Caco-2 (cell line): ENCODE results near the gene ZNF630. TPM values are rescaled to one million over a fixed set of nuclear protein-coding genes. Genes with fewer than 3 reads are reported as not detected.

Experiments
- BruUV-seq: library from RNA; stranded (reverse); fragments of 400-500 nt; replicated peaks from 2 replicates; lab custom pipeline; 2021; lab: Mats Ljungman, UMichigan
- CTCF ChIA-PET: fragments of 300-600 bp; sonication (Branson Sonifier 250); formaldehyde crosslinking; loops from one replicate; lab custom pipeline; 2022; ENCODE audit warnings: antibody characterized with exemption; lab: Charles Lee
- POLR2A ChIA-PET: fragments of 300-600 bp; sonication (Branson Sonifier 250); formaldehyde crosslinking; loops from one replicate; lab custom pipeline; 2022; ENCODE audit warnings: antibody characterized with exemption; lab: Charles Lee
- DNase-seq, 2 experiments: peaks; one replicate each; pipeline versions ENCODE4 v3.0.0 to v3.0.0-alpha.2; 2020 to 2022
- H3K27me3 ChIP-seq: replicated peaks from 2 replicates; pipeline ENCODE4 v1.6.0; 2011; ENCODE audit warnings: low read length; ENCODE audit not compliant: control insufficient read depth, insufficient read depth
- H3K36me3 ChIP-seq: 2 replicates; pipeline ENCODE4 v1.5.1; 2011; ENCODE audit warnings: low read length; ENCODE audit not compliant: control insufficient read depth, insufficient read depth
- H3K4me1 ChIP-seq: fragments of 250-450 bp; sonication (Bioruptor Pico); 2 replicates; pipeline ENCODE4 v1.5.1; 2020; ENCODE audit warnings: mild to moderate bottlenecking
- H3K4me3 ChIP-seq: 2 replicates; pipeline ENCODE4 v1.5.1; 2011; ENCODE audit warnings: low read depth, mild to moderate bottlenecking, control low read depth, low read length
- H3K9me3 ChIP-seq: fragments of 250-450 bp; sonication (Bioruptor Pico); 2 replicates; pipeline ENCODE4 v1.5.1; 2020; ENCODE audit warnings: mild to moderate bottlenecking, moderate library complexity
- H3K27ac Mint-ChIP-seq: one replicate; pipeline ENCODE4 v1.8.0; 2022; ENCODE audit warnings: mixed read lengths; ENCODE audit not compliant: unreplicated experiment
- H3K27me3 Mint-ChIP-seq: one replicate; pipeline ENCODE4 v1.8.0; 2022; ENCODE audit warnings: mixed read lengths; ENCODE audit not compliant: insufficient read depth, unreplicated experiment
- H3K36me3 Mint-ChIP-seq: one replicate; pipeline ENCODE4 v1.8.0; 2022; ENCODE audit warnings: mild to moderate bottlenecking, mixed read lengths; ENCODE audit not compliant: insufficient read depth, unreplicated experiment
- H3K4me1 Mint-ChIP-seq: one replicate; pipeline ENCODE4 v1.8.0; 2022; ENCODE audit warnings: low read depth, mixed read lengths; ENCODE audit not compliant: unreplicated experiment
- H3K4me3 Mint-ChIP-seq: one replicate; pipeline ENCODE4 v1.8.0; 2022; ENCODE audit warnings: mild to moderate bottlenecking, moderate library complexity, mixed read lengths; ENCODE audit not compliant: unreplicated experiment
- H3K9me3 Mint-ChIP-seq: one replicate; pipeline ENCODE4 v1.8.0; 2022; ENCODE audit warnings: mixed read lengths; ENCODE audit not compliant: unreplicated experiment
- CTCF ChIP-seq, 2 experiments: fragments of 200-600 bp in 1 of 2; IDR thresholded peaks; 1 replicate in 1 of 2; 2 replicates in 1 of 2; pipeline versions ENCODE4 v1.5.1 to v1.8.0; 2011 to 2022; ENCODE audit warnings: antibody characterized with exemption in 1 of 2, control low read depth in 1 of 2, inconsistent platforms in 1 of 2, low read depth in 1 of 2, low read length in 1 of 2, mild to moderate bottlenecking in 1 of 2, moderate library complexity in 1 of 2; ENCODE audit not compliant: insufficient read depth in 1 of 2, severe bottlenecking in 1 of 2, unreplicated experiment in 1 of 2
- intact Hi-C: fragments of 100-400 bp; cut with micrococcal nuclease; formaldehyde crosslinking; loops from one replicate; pipeline ENCODE4 v1.10.0; 2022; ENCODE audit not compliant: unreplicated experiment
- total RNA-seq: library from RNA; stranded (reverse); gene quantifications from 2 replicates; pipeline ENCODE4 v1.2.3, GENCODE V29; 2022

Gene ZNF630
- total RNA-seq, 1 experiment from 2014 or later: 2.7 TPM

- Histone ChIP-seq H3K27me3 (no peaks in the 10 kb centered on the region), H3K36me3 (no peaks in the 10 kb centered on the region), H3K4me3 (no peak overlapping the region), H3K4me1 (no peaks in the 10 kb centered on the region), H3K9me3 (no peaks in the 10 kb centered on the region)
- Mint-ChIP-seq H3K36me3 (peaks cover 6% of the 10 kb centered on the region), H3K4me3 (no peak overlapping the region), H3K27ac (no peak overlapping the region), H3K4me1 (no peaks in the 10 kb centered on the region), H3K27me3 (no peaks in the 10 kb centered on the region), H3K9me3 (no peaks in the 10 kb centered on the region)
- CTCF ChIA-PET: no interaction called here
- TF ChIP-seq CTCF (IDR thresholded peaks at IDR 0.05; ENCODE audit: insufficient read depth in 1 of 2, low read depth in 1 of 2, low read length in 1 of 2, severe bottlenecking in 1 of 2, unreplicated experiment in 1 of 2): no peak
- BruUV-seq: no TSS peak
- POLR2A ChIA-PET: no interaction called here
- intact Hi-C loops: no loop called here
- DNase-seq: no peak
Observed at GRCh38 chrX:48064261-48064660, 7.2 kb downstream of the ZNF630 start.

- BruUV-seq: no TSS peak
- H3K9me3 ChIP-seq: no peaks in the 10 kb centered on the region
- H3K9me3 Mint-ChIP-seq: no peaks in the 10 kb centered on the region
Observed at GRCh38 chrX:48059296-48059639, 12.2 kb downstream of the ZNF630 start.

GRCh38 chrX:48058621-48059295, 12.7 kb downstream of the ZNF630 start:
- no peak for DNase-seq
- ChIA-PET POLR2A (no interaction called here), CTCF (no interaction called here)
- no peak overlapping the region for H3K4me3 ChIP-seq
- H3K9me3 Mint-ChIP-seq: no peaks in the 10 kb centered on the region
- no peaks in the 10 kb centered on the region for H3K4me1 ChIP-seq
- H3K27me3 ChIP-seq: no peaks in the 10 kb centered on the region
- no peak overlapping the region for H3K4me3 Mint-ChIP-seq
- TF ChIP-seq CTCF (IDR thresholded peaks at IDR 0.05; ENCODE audit: insufficient read depth in 1 of 2, low read depth in 1 of 2, low read length in 1 of 2, severe bottlenecking in 1 of 2, unreplicated experiment in 1 of 2): no peak
- no peaks in the 10 kb centered on the region for H3K36me3 ChIP-seq
- H3K4me1 Mint-ChIP-seq: no peaks in the 10 kb centered on the region
- no peaks in the 10 kb centered on the region for H3K27me3 Mint-ChIP-seq
- intact Hi-C loops: no loop called here
- no peaks in the 10 kb centered on the region for H3K9me3 ChIP-seq
- BruUV-seq: no TSS peak
- no peaks in the 10 kb centered on the region for H3K36me3 Mint-ChIP-seq
- H3K27ac Mint-ChIP-seq: no peak overlapping the region

More at GRCh38 chrX:48059296-48059639, 12.2 kb downstream of the ZNF630 start:
- CTCF ChIA-PET: interaction anchor here (0.5 kb wide), 1 partner anchor 480 kb away, joined by 5 read pairs; the partner anchor contains the start of gene TBC1D25
- no peak for TF ChIP-seq CTCF (IDR thresholded peaks at IDR 0.05; ENCODE audit: insufficient read depth in 1 of 2, low read depth in 1 of 2, low read length in 1 of 2, severe bottlenecking in 1 of 2, unreplicated experiment in 1 of 2)
- Mint-ChIP-seq H3K36me3 (no peaks in the 10 kb centered on the region), H3K4me1 (no peaks in the 10 kb centered on the region), H3K27me3 (no peaks in the 10 kb centered on the region), H3K4me3 (no peak overlapping the region), H3K27ac (no peak overlapping the region)
- H3K4me1 ChIP-seq: no peaks in the 10 kb centered on the region
- POLR2A ChIA-PET: no interaction called here
- no peak for DNase-seq
- no peak overlapping the region for H3K4me3 ChIP-seq
- no peaks in the 10 kb centered on the region for H3K27me3 ChIP-seq
- no peaks in the 10 kb centered on the region for H3K36me3 ChIP-seq
- intact Hi-C loops: no loop called here
